Stimulated activated CD8-positive, alpha-beta memory T cell treated with anti-CD3 and anti-CD28 coated beads, Interleukin-7, amount 100 ng/mL, for 1 hour (primary cell): ENCODE results near the gene RASEF.
"Not testable (repeated sequence)": the region's sequence is repeated elsewhere in the genome, so short reads cannot be mapped to it uniquely, and the experiment has no call there.

Source experiments
- DNase-seq, 2 donors: peaks; one replicate each; pipeline ENCODE4 v3.0.0-alpha.2; 2020; ENCODE audit warnings: low read depth in 2 of 2

The RASEF gene

GRCh38 chr9:83062651-83063527 lies at the start of gene RASEF:
TSS of gene RASEF (minus strand) at chr9:83063142. CDS start at chr9:83062867, 275 bp downstream.
- DNase-seq, result no peak

- no peak for DNase-seq
Observed at GRCh38 chr9:83111169-83111568, 48.2 kb upstream of the RASEF start.

- DNase-seq, result no peak
Observed at GRCh38 chr9:83109296-83109695, 46.4 kb upstream of the RASEF start.

GRCh38 chr9:83108208-83108607 lies 45.3 kb upstream of the RASEF start:
- no peak for DNase-seq

GRCh38 chr9:83106772-83107171 lies 43.8 kb upstream of the RASEF start:
- DNase-seq, result no peak

GRCh38 chr9:83106263-83106662 lies 43.3 kb upstream of the RASEF start:
- no peak for DNase-seq

GRCh38 chr9:83097633-83098032 lies 34.7 kb upstream of the RASEF start:
- DNase-seq, result no peak

GRCh38 chr9:83093311-83093710 lies 30.4 kb upstream of the RASEF start:
- DNase-seq, result not testable (repeated sequence)

GRCh38 chr9:83081846-83082245 lies 18.9 kb upstream of the RASEF start:
- DNase-seq, result no peak

GRCh38 chr9:83081010-83081409 lies 18.1 kb upstream of the RASEF start:
- no peak for DNase-seq

- DNase-seq, result not testable (repeated sequence)
Observed at GRCh38 chr9:83075932-83076331, 13.0 kb upstream of the RASEF start.

- not testable (repeated sequence) for DNase-seq
Observed at GRCh38 chr9:83072498-83072897, 9.6 kb upstream of the RASEF start.

- DNase-seq, result no peak
Observed at GRCh38 chr9:83071626-83072025, 8.7 kb upstream of the RASEF start.

GRCh38 chr9:83070261-83070660 lies 7.3 kb upstream of the RASEF start:
- DNase-seq, result no peak

GRCh38 chr9:83069651-83070050 lies 6.7 kb upstream of the RASEF start:
- no peak for DNase-seq

GRCh38 chr9:83068414-83068813 lies 5.5 kb upstream of the RASEF start:
- DNase-seq, result no peak

- no peak for DNase-seq
Observed at GRCh38 chr9:83067579-83067978, 4.6 kb upstream of the RASEF start.

GRCh38 chr9:83066771-83067170 lies 3.8 kb upstream of the RASEF start:
- DNase-seq, result no peak

- DNase-seq, result no peak
Observed at GRCh38 chr9:83065233-83065632, 2.3 kb upstream of the RASEF start.

GRCh38 chr9:83061990-83062650 lies 822 bp downstream of the RASEF start:
- DNase-seq, result no peak

GRCh38 chr9:83061036-83061435 lies 1.9 kb downstream of the RASEF start:
- no peak for DNase-seq

GRCh38 chr9:83060556-83060955 lies 2.4 kb downstream of the RASEF start:
- DNase-seq, result no peak

- DNase-seq, result no peak
Observed at GRCh38 chr9:83059417-83059816, 3.5 kb downstream of the RASEF start.
